GM18505 (cell line): Measurements from ENCODE around the gene FPGS.
"Not testable (repeated sequence)": the region's sequence is repeated elsewhere in the genome, so short reads cannot be mapped to it uniquely, and the experiment has no call there.

Source experiments
- ATAC-seq: cut with Tn5 transposase; IDR thresholded peaks from one replicate; pipeline ENCODE4 v1.9.1; 2021; ENCODE audit not compliant: unreplicated experiment
- POLR2A ChIP-seq: IDR thresholded peaks from 4 replicates; pipeline ENCODE4 v1.6.1; 2011; ENCODE audit warnings: borderline replicate concordance; ENCODE audit not compliant: insufficient read depth, insufficient read length; ENCODE audit errors: extremely low read depth

The FPGS gene

GRCh38 chr9:127832248-127832647 is 29.6 kb downstream of the FPGS start:
- ATAC-seq = no peak
- TF ChIP-seq POLR2A = no peak

GRCh38 chr9:127833555-127833954 is 30.9 kb downstream of the FPGS start:
- no peak for TF ChIP-seq POLR2A
- no peak for ATAC-seq

- no peak for ATAC-seq
These were observed 33.4 kb downstream of the FPGS start for GRCh38 chr9:127835991-127836516.

DNA sequence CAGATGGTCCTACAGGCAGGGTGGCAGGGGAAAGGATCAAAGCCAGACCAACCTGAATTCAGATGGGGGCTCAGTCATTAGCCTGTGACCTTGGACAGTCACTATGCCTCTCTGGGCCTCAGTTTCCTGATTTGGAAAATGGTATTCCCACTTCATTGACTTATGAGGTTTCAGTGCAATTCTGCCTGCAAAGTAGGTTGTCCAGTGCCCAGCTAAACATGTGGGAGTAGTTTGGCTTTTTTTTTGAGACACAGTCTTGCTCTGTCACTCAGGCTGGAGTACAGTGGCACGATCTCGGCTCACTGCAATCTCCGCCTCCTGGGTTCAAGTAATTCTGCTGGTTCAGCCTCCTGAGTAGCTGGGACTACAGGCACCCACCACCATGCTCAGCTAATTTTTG is 33.9 kb downstream of the FPGS start:
- not testable (repeated sequence) for ATAC-seq

More at GRCh38 chr9:127835991-127836516, 33.4 kb downstream of the FPGS start:
- TF ChIP-seq POLR2A = no peak

GRCh38 chr9:127837346-127837745 is 34.7 kb downstream of the FPGS start:
- TF ChIP-seq POLR2A = no peak
- ATAC-seq = no peak

- ATAC-seq = no peak
- no peak for TF ChIP-seq POLR2A
These were observed 35.8 kb downstream of the FPGS start for GRCh38 chr9:127838375-127839078.

DNA sequence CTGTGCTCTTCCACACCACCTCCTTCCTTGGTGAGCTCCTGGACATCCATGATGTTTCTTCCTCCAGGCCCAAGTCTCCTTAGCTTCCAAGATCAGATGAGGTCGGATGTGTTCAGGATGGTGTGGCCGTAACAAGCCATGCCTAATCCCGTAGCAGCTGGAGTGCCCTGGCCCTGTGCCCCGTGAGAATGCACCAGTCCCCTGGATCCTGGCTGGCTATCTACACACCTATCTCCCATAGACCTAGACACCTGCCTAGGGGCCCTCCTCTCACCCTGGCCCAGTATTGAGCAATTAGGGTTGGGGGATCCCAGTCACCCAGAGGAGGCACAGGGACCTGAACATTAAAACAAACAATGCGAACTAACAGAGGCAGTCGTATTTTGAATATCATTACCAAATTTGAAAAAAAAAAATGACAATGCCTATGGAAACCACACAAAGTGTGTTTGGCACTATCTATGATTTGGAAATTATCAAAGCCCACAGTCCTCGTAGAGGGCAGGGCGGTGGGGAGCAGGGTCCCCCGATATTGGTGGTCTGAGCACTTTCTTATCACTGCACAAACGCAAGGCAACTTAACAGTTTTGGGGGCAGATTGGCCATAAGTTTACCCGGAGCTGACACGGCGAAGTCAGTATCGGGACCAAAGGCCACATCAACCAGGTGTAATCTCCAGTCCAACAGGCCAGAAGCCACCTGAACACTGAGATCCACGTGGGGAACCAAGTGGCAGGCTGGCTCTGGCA is 38.6 kb downstream of the FPGS start:
- ATAC-seq = no peak
- no peak for TF ChIP-seq POLR2A

DNA sequence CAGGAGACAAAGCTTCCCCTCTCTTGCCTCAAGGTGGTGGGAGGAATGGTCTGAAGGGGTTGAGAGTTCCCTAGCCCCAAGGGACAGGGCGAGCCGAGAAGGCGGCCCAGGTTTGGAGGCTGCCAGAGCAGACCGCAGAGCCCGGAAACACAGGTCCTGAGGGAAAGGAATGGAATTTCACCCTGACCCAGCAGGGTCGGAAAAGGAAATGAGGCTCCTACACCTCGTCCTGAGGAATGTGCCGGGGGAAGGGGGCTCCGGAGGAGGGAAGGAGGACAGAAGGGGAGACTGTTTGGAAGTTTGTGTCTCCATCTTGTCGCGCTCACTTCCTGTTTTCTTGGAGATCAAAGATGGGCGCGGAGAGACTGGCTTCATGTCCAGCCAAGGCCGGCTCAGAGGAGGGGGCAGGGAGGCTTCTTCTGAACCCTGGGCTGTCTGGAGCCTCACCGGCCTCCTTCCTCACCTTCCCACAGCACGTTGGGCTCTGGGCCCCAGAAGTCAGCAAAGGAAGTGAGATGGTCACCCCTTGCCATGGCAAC is 42.2 kb downstream of the FPGS start:
- no peak for ATAC-seq
- no peak for TF ChIP-seq POLR2A

GRCh38 chr9:127845619-127846018 is 42.9 kb downstream of the FPGS start:
- ATAC-seq = not testable (repeated sequence)

DNA sequence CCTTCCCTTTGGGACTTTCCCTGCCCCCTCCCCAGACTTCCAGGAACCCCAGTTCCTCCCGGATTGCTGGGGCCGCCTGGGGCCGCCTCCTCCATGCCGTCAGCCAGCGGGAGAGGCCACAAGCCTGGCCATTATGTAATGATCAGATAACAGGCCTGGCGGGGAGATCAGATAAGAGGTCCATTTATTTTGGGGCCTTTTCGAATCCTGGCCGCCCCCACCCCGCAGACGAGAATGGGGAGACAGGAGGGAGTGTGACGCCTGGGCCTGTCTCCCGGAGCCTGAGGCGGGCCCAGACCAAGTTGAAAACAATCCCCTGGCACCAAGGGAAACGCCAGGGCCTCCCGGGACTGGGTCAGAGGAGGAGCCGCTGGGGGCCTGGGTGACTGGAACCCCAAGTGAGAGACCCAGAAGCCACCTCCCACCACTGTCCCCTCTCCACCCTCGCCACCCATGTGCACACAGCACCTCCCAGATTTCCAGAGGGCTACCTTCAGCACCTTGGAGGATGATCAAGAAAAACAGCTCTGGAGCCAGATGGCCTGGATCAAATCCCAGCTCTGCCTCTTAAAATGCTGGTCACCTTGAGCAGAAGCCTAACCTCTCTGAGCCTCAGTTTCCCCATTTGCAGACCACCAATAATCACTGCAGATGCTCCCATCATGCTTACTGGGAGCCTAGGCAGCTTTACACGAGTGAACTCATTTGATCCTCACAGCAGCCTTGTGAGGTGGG is 43.9 kb downstream of the FPGS start:
- ATAC-seq = no peak
- no peak for TF ChIP-seq POLR2A

DNA sequence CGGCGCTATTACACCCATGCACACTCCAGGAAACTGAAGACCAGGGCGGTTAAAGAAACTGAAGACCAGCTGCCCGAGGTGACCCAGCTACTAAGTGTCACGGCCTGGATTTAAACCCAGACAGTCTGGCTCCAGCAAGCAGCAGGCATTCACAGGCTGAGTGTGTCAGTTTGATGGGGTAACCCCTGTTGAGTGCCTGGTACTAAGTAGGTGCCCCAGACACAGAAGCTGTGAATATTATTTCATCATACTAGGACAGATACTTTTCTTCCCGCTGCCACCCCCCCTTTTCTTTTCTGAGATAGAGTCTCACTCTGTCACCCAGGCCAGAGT is 44.5 kb downstream of the FPGS start:
- no peak for ATAC-seq
- no peak for TF ChIP-seq POLR2A

DNA sequence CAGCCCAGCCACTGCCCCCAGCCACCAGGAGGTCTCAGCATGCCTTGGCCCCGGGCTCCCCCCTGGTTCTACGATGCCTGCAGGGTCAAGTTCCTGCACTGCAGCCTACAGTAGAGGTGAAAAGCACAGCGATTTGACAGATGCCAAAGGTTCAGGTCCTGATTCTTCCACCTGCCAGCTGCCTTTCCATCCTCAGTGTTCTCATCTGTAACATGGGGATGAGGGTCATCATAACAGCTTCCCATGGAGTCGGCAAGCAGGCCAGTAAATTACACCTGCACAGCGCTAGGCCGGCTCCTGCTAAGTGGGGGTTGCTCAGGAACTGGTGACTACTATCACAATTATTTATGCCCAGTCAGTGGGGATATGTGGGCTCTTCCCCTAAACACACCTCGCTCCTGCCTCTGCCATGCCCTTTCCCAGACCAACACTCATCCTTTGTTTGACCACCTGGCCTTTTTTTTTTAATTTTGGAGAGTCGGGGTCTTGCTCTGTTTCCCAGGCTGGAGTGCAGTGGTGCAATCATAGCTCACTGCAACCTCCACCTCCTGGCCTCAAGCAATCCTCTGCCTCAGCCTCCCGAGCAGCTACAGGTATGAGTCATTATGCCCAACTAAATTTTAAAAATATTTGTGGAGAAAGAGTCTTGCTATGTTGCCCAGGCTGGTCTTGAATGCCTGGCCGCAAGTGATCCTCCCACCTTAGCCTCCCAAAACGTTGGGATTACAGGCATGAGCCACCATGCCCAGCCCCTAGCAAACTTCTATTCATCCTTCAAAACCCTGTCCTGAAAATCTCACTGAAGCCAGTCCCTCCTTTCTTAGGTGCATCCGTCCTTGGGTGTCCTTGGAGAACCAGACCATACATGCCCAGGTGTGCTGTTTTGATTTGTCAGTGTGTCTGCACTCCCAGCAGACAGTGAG is 45.4 kb downstream of the FPGS start:
- ATAC-seq = no peak
- no peak for TF ChIP-seq POLR2A
